ENCODE measurements around the gene LENG9.

LENG9 gene

GRCh38 chr19:54473071-54473891, 9.7 kb upstream of the LENG9 start, which contains the start of gene CDC42EP5:
CDC42EP5 (minus strand) TSS chr19:54473296; CDS start chr19:54465547, 7,749 bp downstream.
- TF ChIP-seq ZBTB7A (IDR thresholded peaks at IDR 0.05; ENCODE audit: low read depth) (no peak), TEAD4 (IDR thresholded peaks at IDR 0.05) (0 out of 2 replicates have a peak, but pooled peaks have one; percentile 20)

- TF ChIP-seq TAF1 (IDR thresholded peaks at IDR 0.05; ENCODE audit: low read depth) (no peak), TCF12 (IDR thresholded peaks at IDR 0.05; ENCODE audit: low read depth) (no peak), ZBTB7A (IDR thresholded peaks at IDR 0.05; ENCODE audit: low read depth) (no peak; the same call in 1 of the 2 replicates), EP300 (IDR thresholded peaks at IDR 0.05; ENCODE audit: borderline replicate concordance) (no peak), NFIC (IDR thresholded peaks at IDR 0.05) (no peak), USF1 (IDR thresholded peaks at IDR 0.05) (0 out of 2 replicates have a peak, but pooled peaks have one; percentile 2), RAD21 (IDR thresholded peaks at IDR 0.05; ENCODE audit: low read depth) (no peak), EGR1 (IDR thresholded peaks at IDR 0.05) (no peak), TEAD4 (IDR thresholded peaks at IDR 0.05) (no peak), MAX (IDR thresholded peaks at IDR 0.05) (peak; percentile 58; the same call in 1 of the 2 replicates), REST (IDR thresholded peaks at IDR 0.05; ENCODE audit: low read depth) (no peak), CEBPB (IDR thresholded peaks at IDR 0.05) (no peak), FOXM1 (IDR thresholded peaks at IDR 0.05; ENCODE audit: borderline replicate concordance, low read depth) (no peak), YY1 (IDR thresholded peaks at IDR 0.05; ENCODE audit: low read depth) (no peak), CREB1 (IDR thresholded peaks at IDR 0.05; ENCODE audit: low read depth) (no peak)
These were observed 7.6 kb upstream of the LENG9 start for GRCh38 chr19:54470991-54471782.

GRCh38 chr19:54470276-54470887, 6.8 kb upstream of the LENG9 start:
- TF ChIP-seq TAF1 (IDR thresholded peaks at IDR 0.05; ENCODE audit: low read depth) (no peak), YY1 (IDR thresholded peaks at IDR 0.05; ENCODE audit: low read depth) (no peak), USF1 (IDR thresholded peaks at IDR 0.05) (no peak), NFIC (IDR thresholded peaks at IDR 0.05) (no peak), EGR1 (IDR thresholded peaks at IDR 0.05) (no peak), MAX (IDR thresholded peaks at IDR 0.05) (no peak), REST (IDR thresholded peaks at IDR 0.05; ENCODE audit: low read depth) (no peak), ZBTB7A (IDR thresholded peaks at IDR 0.05; ENCODE audit: low read depth) (no peak), EP300 (IDR thresholded peaks at IDR 0.05; ENCODE audit: borderline replicate concordance) (no peak)

- no peak for TF ChIP-seq REST (IDR thresholded peaks at IDR 0.05; ENCODE audit: low read depth)
- no peak for TF ChIP-seq CEBPB (IDR thresholded peaks at IDR 0.05)
- TF ChIP-seq TAF1 (IDR thresholded peaks at IDR 0.05; ENCODE audit: low read depth) = no peak
- no peak for TF ChIP-seq YY1 (IDR thresholded peaks at IDR 0.05; ENCODE audit: low read depth)
- TF ChIP-seq EP300 (IDR thresholded peaks at IDR 0.05; ENCODE audit: borderline replicate concordance) = no peak
- TF ChIP-seq ZBTB7A (IDR thresholded peaks at IDR 0.05; ENCODE audit: low read depth) = no peak
- TF ChIP-seq NFIC (IDR thresholded peaks at IDR 0.05) = no peak
- TF ChIP-seq TCF12 (IDR thresholded peaks at IDR 0.05; ENCODE audit: low read depth) = no peak
- no peak for TF ChIP-seq RAD21 (IDR thresholded peaks at IDR 0.05; ENCODE audit: low read depth)
- TF ChIP-seq EGR1 (IDR thresholded peaks at IDR 0.05) = no peak
- no peak for TF ChIP-seq CREB1 (IDR thresholded peaks at IDR 0.05; ENCODE audit: low read depth)
- TF ChIP-seq MAX (IDR thresholded peaks at IDR 0.05) = no peak
- no peak for TF ChIP-seq TEAD4 (IDR thresholded peaks at IDR 0.05)
- no peak for TF ChIP-seq USF1 (IDR thresholded peaks at IDR 0.05)
- TF ChIP-seq FOXM1 (IDR thresholded peaks at IDR 0.05; ENCODE audit: borderline replicate concordance, low read depth) = no peak
These were observed 5.9 kb upstream of the LENG9 start for GRCh38 chr19:54469496-54469934.

Measured in Ishikawa (cell line).